ENCODE data around the gene PEX6.
A peak's percentile ranks its signal among the peaks of the same experiment; 100 is the strongest.

Gene PEX6

GRCh38 chr6:42933205-42933604, 45.8 kb downstream of the PEX6 start:
- DNase-seq (ENCODE audit: low spot score), result no peak

GRCh38 chr6:42932412-42932811, 46.6 kb downstream of the PEX6 start:
- no peak for DNase-seq (ENCODE audit: low spot score)

GRCh38 chr6:42929821-42930360, 49.1 kb downstream of the PEX6 start:
- DNase-seq (ENCODE audit: low spot score), result no peak

- DNase-seq (ENCODE audit: low spot score), result peak; percentile 92
Measured at GRCh38 chr6:42928986-42929820, 49.8 kb downstream of the PEX6 start, which contains the start of gene CNPY3. TSS of gene CNPY3 (plus strand) at chr6:42929480. CDS start at chr6:42929571, 91 bp downstream.

GRCh38 chr6:42925248-42925857, 53.6 kb downstream of the PEX6 start:
- DNase-seq (ENCODE audit: low spot score), result no peak

GRCh38 chr6:42923666-42924065, 55.3 kb downstream of the PEX6 start:
- no peak for DNase-seq (ENCODE audit: low spot score)

GRCh38 chr6:42921801-42922200, 57.2 kb downstream of the PEX6 start:
- no peak for DNase-seq (ENCODE audit: low spot score)

- DNase-seq (ENCODE audit: low spot score), result no peak
Measured at GRCh38 chr6:42916288-42916687, 62.7 kb downstream of the PEX6 start.

- no peak for DNase-seq (ENCODE audit: low spot score)
Measured at GRCh38 chr6:42915732-42916131, 63.2 kb downstream of the PEX6 start, which contains the start of gene PTCRA. TSS of gene PTCRA (plus strand) at chr6:42916053. CDS start at chr6:42916070, 17 bp downstream.

GRCh38 chr6:42914546-42914945, 64.4 kb downstream of the PEX6 start:
- no peak for DNase-seq (ENCODE audit: low spot score)

Measured in HuH-7 (cell line).